GM23338 (cell line): ENCODE measurements around the gene TRAPPC2B. TPM values are rescaled to one million over a fixed set of nuclear protein-coding genes. Genes with fewer than 3 reads are reported as not detected.

Source experiments
- ATAC-seq: fragments of 200-7000 bp; cut with Tn5 transposase; 3 replicates; pipeline ENCODE4 v1.9.1; 2020
- DNase-seq: peaks from one replicate; pipeline ENCODE4 v3.0.0-alpha.2; 2015; ENCODE audit warnings: low spot score
- H2AFZ ChIP-seq: fragments of 200-600 bp; sonication (generic); 2 replicates; pipeline ENCODE4 v1.8.0; 2016; ENCODE audit warnings: antibody characterized with exemption, mild to moderate bottlenecking, moderate library complexity
- H3F3A ChIP-seq: fragments of 200-600 bp; sonication (generic); replicated peaks from 2 replicates; pipeline ENCODE4 v1.8.0; 2017; ENCODE audit warnings: antibody characterized with exemption, mixed run types, low read depth
- H3K27ac ChIP-seq: fragments of 200-600 bp; sonication (generic); 2 replicates; pipeline ENCODE4 v1.6.1; 2016; ENCODE audit warnings: low read depth
- H3K27me3 ChIP-seq: fragments of 200-600 bp; sonication (generic); 2 replicates; pipeline ENCODE4 v1.8.0; 2016; ENCODE audit warnings: mild to moderate bottlenecking, mixed run types, moderate library complexity; ENCODE audit not compliant: insufficient read depth
- H3K36me3 ChIP-seq: fragments of 200-600 bp; sonication (generic); 2 replicates; pipeline ENCODE4 v1.8.0; 2016; ENCODE audit warnings: mild to moderate bottlenecking; ENCODE audit not compliant: insufficient read depth
- H3K4me1 ChIP-seq: fragments of 200-600 bp; sonication (generic); 2 replicates; pipeline ENCODE4 v1.8.0; 2016; ENCODE audit warnings: mild to moderate bottlenecking, moderate library complexity; ENCODE audit not compliant: insufficient read depth
- H3K4me2 ChIP-seq: fragments of 200-600 bp; sonication (generic); 2 replicates; pipeline ENCODE4 v1.7.1; 2017; ENCODE audit warnings: mixed run types
- H3K4me3 ChIP-seq: fragments of 200-600 bp; sonication (generic); 2 replicates; pipeline ENCODE4 v1.6.1; 2016; ENCODE audit warnings: mixed run types
- H3K79me2 ChIP-seq: fragments of 200-600 bp; sonication (generic); replicated peaks from 2 replicates; pipeline ENCODE4 v1.8.0; 2017; ENCODE audit warnings: mild to moderate bottlenecking; ENCODE audit not compliant: insufficient read depth
- H3K9me2 ChIP-seq: fragments of 200-600 bp; sonication (generic); 2 replicates; pipeline ENCODE4 v1.8.0; 2017; ENCODE audit not compliant: insufficient read depth
- H4K20me1 ChIP-seq: fragments of 200-600 bp; sonication (generic); replicated peaks from 2 replicates; pipeline ENCODE4 v1.8.0; 2017; ENCODE audit warnings: mild to moderate bottlenecking; ENCODE audit not compliant: insufficient read depth
- H3K27ac Mint-ChIP-seq: 2 replicates; pipeline ENCODE4 v1.8.0; 2020; ENCODE audit warnings: inconsistent platforms, mild to moderate bottlenecking, moderate library complexity, mixed read lengths
- H3K27me3 Mint-ChIP-seq: 3 replicates; pipeline ENCODE4 v1.8.0; 2022; ENCODE audit warnings: low read depth, mild to moderate bottlenecking, moderate library complexity, mixed read lengths, inconsistent platforms; ENCODE audit not compliant: insufficient read depth, poor library complexity
- H3K36me3 Mint-ChIP-seq: 3 replicates; pipeline ENCODE4 v1.8.0; 2021; ENCODE audit warnings: low read depth, mild to moderate bottlenecking, inconsistent platforms, moderate library complexity, mixed read lengths
- H3K4me1 Mint-ChIP-seq: 3 replicates; pipeline ENCODE4 v1.8.0; 2020; ENCODE audit warnings: mild to moderate bottlenecking, inconsistent platforms, mixed read lengths
- H3K4me3 Mint-ChIP-seq: 3 replicates; pipeline ENCODE4 v1.8.0; 2021; ENCODE audit warnings: moderate library complexity, mild to moderate bottlenecking, inconsistent platforms, mixed read lengths
- H3K9me3 Mint-ChIP-seq: 3 replicates; pipeline ENCODE4 v1.8.0; 2020; ENCODE audit warnings: moderate library complexity, mild to moderate bottlenecking, inconsistent platforms, mixed read lengths
- CREB1 ChIP-seq: fragments of 250-450 bp; sonication (Bioruptor Pico); IDR thresholded peaks from 2 replicates; pipeline ENCODE4 v1.5.0; 2020; ENCODE audit warnings: low read depth, mild to moderate bottlenecking, moderate library complexity
- ETS1 ChIP-seq: IDR thresholded peaks from 2 replicates; pipeline ENCODE4 v1.6.1; 2016; ENCODE audit warnings: antibody characterized with exemption
- EZH2 ChIP-seq: fragments of 200-600 bp; sonication (generic); IDR thresholded peaks from one replicate; pipeline ENCODE4 v1.8.0; 2017; ENCODE audit warnings: antibody characterized with exemption, mild to moderate bottlenecking, low read depth; ENCODE audit not compliant: unreplicated experiment
- EZH2phosphoT487 ChIP-seq: fragments of 200-600 bp; sonication (generic); IDR thresholded peaks from one replicate; pipeline ENCODE4 v1.8.1; 2018; ENCODE audit warnings: antibody characterized with exemption; ENCODE audit not compliant: unreplicated experiment
- JUNB ChIP-seq: IDR thresholded peaks from one replicate; pipeline ENCODE4 v1.6.1; 2016; ENCODE audit warnings: antibody characterized with exemption; ENCODE audit not compliant: unreplicated experiment
- NANOG ChIP-seq: IDR thresholded peaks from 2 replicates; pipeline ENCODE4 v1.6.1; 2016; ENCODE audit warnings: antibody characterized with exemption, borderline replicate concordance
- POLR2AphosphoS5 ChIP-seq: IDR thresholded peaks from 2 replicates; pipeline ENCODE4 v1.6.1; 2016; ENCODE audit warnings: antibody characterized with exemption, low read depth
- REST ChIP-seq: IDR thresholded peaks from one replicate; pipeline ENCODE4 v1.6.1; 2018; ENCODE audit warnings: antibody characterized with exemption; ENCODE audit not compliant: unreplicated experiment
- STAT1 ChIP-seq: IDR thresholded peaks from one replicate; pipeline ENCODE4 v1.6.1; 2016; ENCODE audit warnings: antibody characterized with exemption; ENCODE audit not compliant: unreplicated experiment
- ZNF114 ChIP-seq: fragments of 250-450 bp; sonication (Bioruptor Pico); IDR thresholded peaks from 2 replicates; pipeline ENCODE4 v1.5.0; 2020; ENCODE audit warnings: mild to moderate bottlenecking, moderate library complexity
- ZNF331 ChIP-seq: fragments of 250-450 bp; sonication (Bioruptor Pico); IDR thresholded peaks from 2 replicates; pipeline ENCODE4 v1.5.0; 2020; ENCODE audit warnings: low read depth, mild to moderate bottlenecking, moderate library complexity
- polyA plus RNA-seq: library from polyadenylated mRNA; unstranded; fragments of >200 nt; fragmentation: Nextera tagmentation; extraction: Ambion mirVana; gene quantifications from 2 replicates; pipeline ENCODE4 v1.2.1, GENCODE V29; 2016
- total RNA-seq: library from RNA; depleted of rRNA; stranded (reverse); fragments of >200 nt; shearing (Covaris generic); gene quantifications from 2 replicates; pipeline ENCODE4 v1.2.3, GENCODE V29; 2014
- TF ChIP-seq, protein P1 (sequence below), 2 experiments: fragments of 200-600 bp in 1 of 2; sonication (generic) in 1 of 2; conservative IDR thresholded peaks; 2 replicates each; pipeline versions ENCODE4 v1.5.1 to v1.6.1; 2016 to 2017; ENCODE audit warnings: antibody characterized with exemption in 2 of 2, low read depth in 2 of 2, mild to moderate bottlenecking in 2 of 2, moderate library complexity in 1 of 2
- TF ChIP-seq, protein P2 (sequence below): fragments of 250-450 bp; sonication (Bioruptor Pico); IDR thresholded peaks from 2 replicates; pipeline ENCODE4 v1.5.0; 2020; ENCODE audit warnings: mild to moderate bottlenecking, moderate library complexity

Gene TRAPPC2B
- total and polyA plus RNA-seq, 2 experiments from 2014 or later: 17.1 to 55.2 TPM

GRCh38 chr19:57377498-57378146 lies 14.3 kb downstream of the TRAPPC2B start:
- H3K4me3 Mint-ChIP-seq: no peak overlapping the region
- no peak overlapping the region for H3K4me2 ChIP-seq
- H3K27ac ChIP-seq: no peak overlapping the region
- no peaks in the 10 kb centered on the region for H3K27me3 ChIP-seq
- TF ChIP-seq ZNF331 (CRISPR knock-in tag) (no peak), JUNB (no peak), CREB1 (CRISPR knock-in tag) (no peak), ETS1 (no peak), EZH2 (no peak), EZH2phosphoT487 (no peak), STAT1 (no peak), REST (no peak), POLR2AphosphoS5 (no peak), ZNF114 (CRISPR knock-in tag) (no peak), NANOG (no peak)
- TF ChIP-seq, protein P1, sequence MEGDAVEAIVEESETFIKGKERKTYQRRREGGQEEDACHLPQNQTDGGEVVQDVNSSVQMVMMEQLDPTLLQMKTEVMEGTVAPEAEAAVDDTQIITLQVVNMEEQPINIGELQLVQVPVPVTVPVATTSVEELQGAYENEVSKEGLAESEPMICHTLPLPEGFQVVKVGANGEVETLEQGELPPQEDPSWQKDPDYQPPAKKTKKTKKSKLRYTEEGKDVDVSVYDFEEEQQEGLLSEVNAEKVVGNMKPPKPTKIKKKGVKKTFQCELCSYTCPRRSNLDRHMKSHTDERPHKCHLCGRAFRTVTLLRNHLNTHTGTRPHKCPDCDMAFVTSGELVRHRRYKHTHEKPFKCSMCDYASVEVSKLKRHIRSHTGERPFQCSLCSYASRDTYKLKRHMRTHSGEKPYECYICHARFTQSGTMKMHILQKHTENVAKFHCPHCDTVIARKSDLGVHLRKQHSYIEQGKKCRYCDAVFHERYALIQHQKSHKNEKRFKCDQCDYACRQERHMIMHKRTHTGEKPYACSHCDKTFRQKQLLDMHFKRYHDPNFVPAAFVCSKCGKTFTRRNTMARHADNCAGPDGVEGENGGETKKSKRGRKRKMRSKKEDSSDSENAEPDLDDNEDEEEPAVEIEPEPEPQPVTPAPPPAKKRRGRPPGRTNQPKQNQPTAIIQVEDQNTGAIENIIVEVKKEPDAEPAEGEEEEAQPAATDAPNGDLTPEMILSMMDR (conservative IDR thresholded peaks at IDR 0.05; ENCODE audit: low read depth in 2 of 2): no peak
- TF ChIP-seq, protein P2, sequence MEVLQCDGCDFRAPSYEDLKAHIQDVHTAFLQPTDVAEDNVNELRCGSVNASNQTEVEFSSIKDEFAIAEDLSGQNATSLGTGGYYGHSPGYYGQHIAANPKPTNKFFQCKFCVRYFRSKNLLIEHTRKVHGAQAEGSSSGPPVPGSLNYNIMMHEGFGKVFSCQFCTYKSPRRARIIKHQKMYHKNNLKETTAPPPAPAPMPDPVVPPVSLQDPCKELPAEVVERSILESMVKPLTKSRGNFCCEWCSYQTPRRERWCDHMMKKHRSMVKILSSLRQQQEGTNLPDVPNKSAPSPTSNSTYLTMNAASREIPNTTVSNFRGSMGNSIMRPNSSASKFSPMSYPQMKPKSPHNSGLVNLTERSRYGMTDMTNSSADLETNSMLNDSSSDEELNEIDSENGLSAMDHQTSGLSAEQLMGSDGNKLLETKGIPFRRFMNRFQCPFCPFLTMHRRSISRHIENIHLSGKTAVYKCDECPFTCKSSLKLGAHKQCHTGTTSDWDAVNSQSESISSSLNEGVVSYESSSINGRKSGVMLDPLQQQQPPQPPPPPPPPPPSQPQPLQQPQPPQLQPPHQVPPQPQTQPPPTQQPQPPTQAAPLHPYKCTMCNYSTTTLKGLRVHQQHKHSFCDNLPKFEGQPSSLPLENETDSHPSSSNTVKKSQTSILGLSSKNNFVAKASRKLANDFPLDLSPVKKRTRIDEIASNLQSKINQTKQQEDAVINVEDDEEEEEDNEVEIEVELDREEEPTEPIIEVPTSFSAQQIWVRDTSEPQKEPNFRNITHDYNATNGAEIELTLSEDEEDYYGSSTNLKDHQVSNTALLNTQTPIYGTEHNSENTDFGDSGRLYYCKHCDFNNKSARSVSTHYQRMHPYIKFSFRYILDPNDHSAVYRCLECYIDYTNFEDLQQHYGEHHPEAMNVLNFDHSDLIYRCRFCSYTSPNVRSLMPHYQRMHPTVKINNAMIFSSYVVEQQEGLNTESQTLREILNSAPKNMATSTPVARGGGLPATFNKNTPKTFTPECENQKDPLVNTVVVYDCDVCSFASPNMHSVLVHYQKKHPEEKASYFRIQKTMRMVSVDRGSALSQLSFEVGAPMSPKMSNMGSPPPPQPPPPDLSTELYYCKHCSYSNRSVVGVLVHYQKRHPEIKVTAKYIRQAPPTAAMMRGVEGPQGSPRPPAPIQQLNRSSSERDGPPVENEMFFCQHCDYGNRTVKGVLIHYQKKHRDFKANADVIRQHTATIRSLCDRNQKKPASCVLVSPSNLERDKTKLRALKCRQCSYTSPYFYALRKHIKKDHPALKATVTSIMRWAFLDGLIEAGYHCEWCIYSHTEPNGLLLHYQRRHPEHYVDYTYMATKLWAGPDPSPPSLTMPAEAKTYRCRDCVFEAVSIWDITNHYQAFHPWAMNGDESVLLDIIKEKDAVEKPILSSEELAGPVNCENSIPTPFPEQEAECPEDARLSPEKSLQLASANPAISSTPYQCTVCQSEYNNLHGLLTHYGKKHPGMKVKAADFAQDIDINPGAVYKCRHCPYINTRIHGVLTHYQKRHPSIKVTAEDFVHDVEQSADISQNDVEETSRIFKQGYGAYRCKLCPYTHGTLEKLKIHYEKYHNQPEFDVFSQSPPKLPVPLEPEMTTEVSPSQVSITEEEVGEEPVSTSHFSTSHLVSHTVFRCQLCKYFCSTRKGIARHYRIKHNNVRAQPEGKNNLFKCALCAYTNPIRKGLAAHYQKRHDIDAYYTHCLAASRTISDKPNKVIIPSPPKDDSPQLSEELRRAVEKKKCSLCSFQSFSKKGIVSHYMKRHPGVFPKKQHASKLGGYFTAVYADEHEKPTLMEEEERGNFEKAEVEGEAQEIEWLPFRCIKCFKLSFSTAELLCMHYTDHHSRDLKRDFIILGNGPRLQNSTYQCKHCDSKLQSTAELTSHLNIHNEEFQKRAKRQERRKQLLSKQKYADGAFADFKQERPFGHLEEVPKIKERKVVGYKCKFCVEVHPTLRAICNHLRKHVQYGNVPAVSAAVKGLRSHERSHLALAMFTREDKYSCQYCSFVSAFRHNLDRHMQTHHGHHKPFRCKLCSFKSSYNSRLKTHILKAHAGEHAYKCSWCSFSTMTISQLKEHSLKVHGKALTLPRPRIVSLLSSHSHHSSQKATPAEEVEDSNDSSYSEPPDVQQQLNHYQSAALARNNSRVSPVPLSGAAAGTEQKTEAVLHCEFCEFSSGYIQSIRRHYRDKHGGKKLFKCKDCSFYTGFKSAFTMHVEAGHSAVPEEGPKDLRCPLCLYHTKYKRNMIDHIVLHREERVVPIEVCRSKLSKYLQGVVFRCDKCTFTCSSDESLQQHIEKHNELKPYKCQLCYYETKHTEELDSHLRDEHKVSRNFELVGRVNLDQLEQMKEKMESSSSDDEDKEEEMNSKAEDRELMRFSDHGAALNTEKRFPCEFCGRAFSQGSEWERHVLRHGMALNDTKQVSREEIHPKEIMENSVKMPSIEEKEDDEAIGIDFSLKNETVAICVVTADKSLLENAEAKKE: no peak
- no peaks in the 10 kb centered on the region for H3F3A ChIP-seq
- no peaks in the 10 kb centered on the region for H3K4me1 Mint-ChIP-seq
- no peaks in the 10 kb centered on the region for H4K20me1 ChIP-seq
- H3K36me3 ChIP-seq: peaks cover 4% of the 10 kb centered on the region; the same call in 1 of the 2 replicates
- peaks cover 59% of the 10 kb centered on the region for H3K9me3 Mint-ChIP-seq
- H3K27me3 Mint-ChIP-seq: peaks cover 6% of the 10 kb centered on the region
- DNase-seq (no peak), ATAC-seq (no peak)
- no peak overlapping the region for H2AFZ ChIP-seq
- no peaks in the 10 kb centered on the region for H3K4me1 ChIP-seq
- peaks cover 3% of the 10 kb centered on the region; the same call in 1 of the 2 replicates for H3K9me2 ChIP-seq
- no peaks in the 10 kb centered on the region for H3K79me2 ChIP-seq
- H3K27ac Mint-ChIP-seq: no peak overlapping the region
- H3K4me3 ChIP-seq: no peak overlapping the region
- H3K36me3 Mint-ChIP-seq: peaks cover 71% of the 10 kb centered on the region
